CD8-positive, alpha-beta memory T cell (primary cell): ENCODE results near the gene ERCC6L2. TPM values are rescaled to one million over a fixed set of nuclear protein-coding genes. Genes with fewer than 3 reads are reported as not detected.
A peak's percentile ranks its signal among the peaks of the same experiment; 100 is the strongest.

Experiments
- CTCF ChIA-PET: fragments of 350-600 bp; sonication (Branson Sonifier 250); formaldehyde crosslinking; loops from one replicate; lab custom pipeline; 2021; ENCODE audit warnings: antibody characterized with exemption; lab: Charles Lee
- POLR2A ChIA-PET: fragments of 350-600 bp; sonication (Branson Sonifier 250); formaldehyde crosslinking; loops from one replicate; lab custom pipeline; 2021; ENCODE audit warnings: antibody characterized with exemption; lab: Charles Lee
- DNase-seq, 5 donors: peaks; one replicate each; pipeline versions ENCODE4 v3.0.0 to v3.0.0-alpha.2; 2020 to 2022; ENCODE audit warnings: mixed read lengths in 1 of 5
- H3K27ac ChIP-seq: one replicate; pipeline ENCODE4 v1.7.0; 2013; ENCODE audit warnings: low read depth, mild to moderate bottlenecking, low read length, moderate library complexity
- H3K27me3 ChIP-seq: 2 replicates; pipeline ENCODE4 v1.7.0; 2013; ENCODE audit warnings: low read length, mild to moderate bottlenecking; ENCODE audit not compliant: insufficient read depth, poor library complexity, severe bottlenecking
- H3K36me3 ChIP-seq: 2 replicates; pipeline ENCODE4 v1.7.0; 2013; ENCODE audit warnings: mild to moderate bottlenecking, low read length, moderate library complexity; ENCODE audit not compliant: insufficient read depth
- H3K4me1 ChIP-seq: 2 replicates; pipeline ENCODE4 v1.7.0; 2013; ENCODE audit warnings: mild to moderate bottlenecking, low read length, moderate library complexity; ENCODE audit not compliant: insufficient read depth
- H3K4me3 ChIP-seq: 2 replicates; pipeline ENCODE4 v1.7.0; 2013; ENCODE audit warnings: mild to moderate bottlenecking, low read length
- H3K9me3 ChIP-seq: 2 replicates; pipeline ENCODE4 v1.7.0; 2013; ENCODE audit warnings: mild to moderate bottlenecking, low read length
- H3K27ac Mint-ChIP-seq, 8 donors: one replicate each; pipeline ENCODE4 v1.8.0; 2020 to 2021; ENCODE audit warnings: mixed read lengths in 8 of 8, mild to moderate bottlenecking in 6 of 8, inconsistent platforms in 3 of 8, moderate library complexity in 3 of 8
- H3K27me3 Mint-ChIP-seq, 2 donors: one replicate each; pipeline ENCODE4 v1.8.0; 2020 to 2021; ENCODE audit warnings: mixed read lengths in 2 of 2, mild to moderate bottlenecking in 1 of 2, moderate library complexity in 1 of 2
- H3K36me3 Mint-ChIP-seq, 3 donors: one replicate each; pipeline ENCODE4 v1.8.0; 2020 to 2021; ENCODE audit warnings: mixed read lengths in 3 of 3, inconsistent platforms in 1 of 3, mild to moderate bottlenecking in 1 of 3
- H3K4me1 Mint-ChIP-seq, 3 donors: one replicate each; pipeline ENCODE4 v1.8.0; 2020 to 2021; ENCODE audit warnings: mixed read lengths in 3 of 3, inconsistent platforms in 1 of 3, mild to moderate bottlenecking in 1 of 3
- H3K4me3 Mint-ChIP-seq, 7 donors: one replicate each; pipeline ENCODE4 v1.8.0; 2020 to 2021; ENCODE audit warnings: mixed read lengths in 7 of 7, mild to moderate bottlenecking in 6 of 7, moderate library complexity in 4 of 7, inconsistent platforms in 2 of 7
- H3K9me3 Mint-ChIP-seq, 5 donors: one replicate each; pipeline ENCODE4 v1.8.0; 2020 to 2022; ENCODE audit warnings: mixed read lengths in 5 of 5, mild to moderate bottlenecking in 3 of 5, moderate library complexity in 2 of 5, inconsistent platforms in 1 of 5
- polyA plus RNA-seq: library from polyadenylated mRNA; unstranded; fragments of 300-500 nt; fragmentation: Illumina TruSeq; gene quantifications from one replicate; pipeline ENCODE4 v1.2.3, GENCODE V29; 2021
- total RNA-seq, 2 experiments: library from RNA; stranded (reverse); gene quantifications; one replicate each; pipeline ENCODE4 v1.2.3, GENCODE V29; 2021

The ERCC6L2 gene
- total and polyA plus RNA-seq, 3 experiments from 2014 or later: 30.0 to 41.2 (median 32.7) TPM

- Mint-ChIP-seq H3K4me3 (no peak overlapping the region), H3K36me3 (peaks cover 6 to 44% (median 15%) of the 10 kb centered on the region in 3 donors), H3K27me3 (no peaks in the 10 kb centered on the region), H3K27ac (peak overlapping the region in 1 of 8 donors; percentile 32), H3K4me1 (peaks cover 2 to 35% (median 28%) of the 10 kb centered on the region in 3 donors), H3K9me3 (no peaks in the 10 kb centered on the region)
- H3K36me3 ChIP-seq: no peaks in the 10 kb centered on the region
- no peaks in the 10 kb centered on the region for H3K4me1 ChIP-seq
- H3K27ac ChIP-seq: no peak overlapping the region
- POLR2A ChIA-PET: interaction anchor here (0.6 kb wide), 1 partner anchor 26 kb away, joined by 4 read pairs; no protein-coding TSS in a partner anchor
- H3K9me3 ChIP-seq: no peaks in the 10 kb centered on the region
- H3K4me3 ChIP-seq: no peak overlapping the region
- no peaks in the 10 kb centered on the region for H3K27me3 ChIP-seq
- CTCF ChIA-PET: interaction anchor here (1.6 kb wide), 1 partner anchor 34 kb away, joined by 5 read pairs; the partner anchor contains the start of gene ERCC6L2
- DNase-seq: no peak
These were observed 34.7 kb downstream of the ERCC6L2 start for GRCh38 chr9:95910023-95910707.

- H3K27ac ChIP-seq: no peak overlapping the region
- ChIA-PET POLR2A (interaction anchor here (0.6 kb wide), 1 partner anchor 26 kb away, joined by 4 read pairs; no protein-coding TSS in a partner anchor), CTCF (interaction anchor here (1.6 kb wide), 1 partner anchor 35 kb away, joined by 5 read pairs; the partner anchor contains the start of gene ERCC6L2)
- no peak overlapping the region for H3K4me3 ChIP-seq
- H3K9me3 ChIP-seq: no peaks in the 10 kb centered on the region
- Mint-ChIP-seq H3K9me3 (no peaks in the 10 kb centered on the region), H3K4me1 (peaks cover 2 to 35% (median 23%) of the 10 kb centered on the region in 3 donors), H3K27me3 (no peaks in the 10 kb centered on the region), H3K36me3 (peaks cover 2 to 47% (median 16%) of the 10 kb centered on the region in 3 donors), H3K4me3 (no peak overlapping the region), H3K27ac (peak overlapping the region in 1 of 8 donors; percentile 72)
- no peaks in the 10 kb centered on the region for H3K4me1 ChIP-seq
- no peak for DNase-seq
- peaks cover 3% of the 10 kb centered on the region for H3K36me3 ChIP-seq
- H3K27me3 ChIP-seq: no peaks in the 10 kb centered on the region
These were observed 35.4 kb downstream of the ERCC6L2 start for GRCh38 chr9:95910770-95911340.

DNA sequence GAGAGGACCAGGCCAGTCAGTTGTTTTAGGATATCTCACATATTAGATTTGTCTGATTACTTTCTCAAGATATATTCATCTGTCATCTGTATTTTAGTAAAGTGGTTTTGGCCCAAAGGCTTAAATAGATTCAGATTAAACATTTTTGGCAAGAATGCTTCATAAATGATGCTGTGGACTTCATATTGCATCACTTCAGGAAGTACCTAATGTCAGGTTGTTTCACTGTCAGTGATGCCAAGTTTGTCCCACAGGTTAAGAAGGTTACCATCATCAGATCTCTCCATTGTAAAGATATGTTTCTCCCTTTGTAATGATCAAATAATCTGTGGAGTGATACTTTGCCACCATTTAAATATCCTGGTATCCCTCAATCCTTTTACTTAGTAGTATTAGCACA, 37.3 kb downstream of the ERCC6L2 start:
- H3K27ac Mint-ChIP-seq: no peak overlapping the region
- no peaks in the 10 kb centered on the region for H3K27me3 ChIP-seq
- CTCF ChIA-PET: no interaction called here
- no peak for DNase-seq
- H3K36me3 ChIP-seq: peaks cover 7% of the 10 kb centered on the region
- H3K27me3 Mint-ChIP-seq: no peaks in the 10 kb centered on the region
- H3K9me3 Mint-ChIP-seq: no peaks in the 10 kb centered on the region
- no peak overlapping the region for H3K27ac ChIP-seq
- H3K4me1 ChIP-seq: no peaks in the 10 kb centered on the region
- H3K36me3 Mint-ChIP-seq: peaks cover 9 to 55% (median 22%) of the 10 kb centered on the region in 3 donors
- no peak overlapping the region for H3K4me3 Mint-ChIP-seq
- no peak overlapping the region for H3K4me3 ChIP-seq
- peaks cover 2 to 21% (median 15%) of the 10 kb centered on the region in 3 donors for H3K4me1 Mint-ChIP-seq
- POLR2A ChIA-PET: no interaction called here
- no peaks in the 10 kb centered on the region for H3K9me3 ChIP-seq

GRCh38 chr9:95920017-95920416, 44.5 kb downstream of the ERCC6L2 start:
- CTCF ChIA-PET: no interaction called here

GRCh38 chr9:95923794-95924193, 48.3 kb downstream of the ERCC6L2 start:
- Histone ChIP-seq H3K36me3 (peaks cover 16% of the 10 kb centered on the region), H3K4me1 (no peaks in the 10 kb centered on the region)
- no peak overlapping the region for H3K27ac Mint-ChIP-seq

More at GRCh38 chr9:95920017-95920416, 44.5 kb downstream of the ERCC6L2 start:
- H3K27ac ChIP-seq: no peak overlapping the region
- H3K27me3 ChIP-seq: no peaks in the 10 kb centered on the region
- peaks cover 0 to 4% (median 0%) of the 10 kb centered on the region in 3 donors for H3K4me1 Mint-ChIP-seq
- no peak overlapping the region for H3K4me3 ChIP-seq
- no peak overlapping the region for H3K4me3 Mint-ChIP-seq
- peaks cover 19% of the 10 kb centered on the region for H3K36me3 ChIP-seq
- H3K4me1 ChIP-seq: no peaks in the 10 kb centered on the region
- H3K36me3 Mint-ChIP-seq: peaks cover 13 to 68% (median 22%) of the 10 kb centered on the region in 3 donors
- DNase-seq: no peak
- H3K27ac Mint-ChIP-seq: peak overlapping the region in 1 of 8 donors; percentile 22
- H3K9me3 Mint-ChIP-seq: no peaks in the 10 kb centered on the region
- H3K9me3 ChIP-seq: no peaks in the 10 kb centered on the region
- POLR2A ChIA-PET: no interaction called here
- H3K27me3 Mint-ChIP-seq: no peaks in the 10 kb centered on the region

DNA sequence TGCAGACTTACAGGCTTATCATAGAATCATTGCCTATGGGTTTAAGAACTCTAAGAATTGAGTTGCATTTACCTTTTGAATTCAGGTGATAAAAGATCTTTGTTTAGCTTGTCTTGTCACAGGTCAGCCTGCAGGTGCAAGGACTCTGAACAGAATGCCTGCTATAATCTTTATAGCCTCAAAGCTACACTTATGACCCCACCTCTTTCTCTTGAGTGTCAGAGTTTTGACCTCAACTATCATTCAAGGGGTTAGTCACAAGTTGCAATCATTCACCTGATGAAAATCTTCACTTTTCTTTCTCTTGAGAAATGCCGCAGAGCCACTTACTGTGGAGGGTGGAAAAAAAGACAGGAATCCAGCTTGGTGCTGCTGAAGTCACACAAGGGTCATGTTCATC, 49.5 kb downstream of the ERCC6L2 start:
- ChIA-PET CTCF (no interaction called here), POLR2A (no interaction called here)
- Histone ChIP-seq H3K27ac (no peak overlapping the region), H3K36me3 (peaks cover 25% of the 10 kb centered on the region), H3K9me3 (no peaks in the 10 kb centered on the region), H3K4me1 (no peaks in the 10 kb centered on the region), H3K27me3 (no peaks in the 10 kb centered on the region), H3K4me3 (no peak overlapping the region)
- no peak for DNase-seq
- Mint-ChIP-seq H3K4me1 (peaks cover 0 to 5% (median 0%) of the 10 kb centered on the region in 3 donors), H3K4me3 (no peak overlapping the region), H3K9me3 (no peaks in the 10 kb centered on the region), H3K27me3 (no peaks in the 10 kb centered on the region), H3K27ac (no peak overlapping the region), H3K36me3 (peaks cover 8 to 53% (median 20%) of the 10 kb centered on the region in 3 donors)

More at GRCh38 chr9:95923794-95924193, 48.3 kb downstream of the ERCC6L2 start:
- DNase-seq: no peak
- Mint-ChIP-seq H3K36me3 (peaks cover 5 to 56% (median 19%) of the 10 kb centered on the region in 3 donors), H3K9me3 (no peaks in the 10 kb centered on the region), H3K4me1 (peaks cover 0 to 5% (median 4%) of the 10 kb centered on the region in 3 donors), H3K4me3 (no peak overlapping the region), H3K27me3 (no peaks in the 10 kb centered on the region)
- CTCF ChIA-PET: no interaction called here
- no peaks in the 10 kb centered on the region for H3K9me3 ChIP-seq
- no peak overlapping the region for H3K27ac ChIP-seq
- POLR2A ChIA-PET: no interaction called here
- no peaks in the 10 kb centered on the region for H3K27me3 ChIP-seq
- H3K4me3 ChIP-seq: no peak overlapping the region

GRCh38 chr9:95927271-95928004, 51.9 kb downstream of the ERCC6L2 start:
- H3K9me3 ChIP-seq: no peaks in the 10 kb centered on the region
- Mint-ChIP-seq H3K4me1 (peaks cover 0 to 5% (median 0%) of the 10 kb centered on the region in 3 donors), H3K27ac (peak overlapping the region in 2 of 8 donors; percentile 24 to 75), H3K36me3 (peaks cover 14 to 62% (median 29%) of the 10 kb centered on the region in 3 donors), H3K4me3 (no peak overlapping the region), H3K27me3 (no peaks in the 10 kb centered on the region), H3K9me3 (no peaks in the 10 kb centered on the region)
- no peaks in the 10 kb centered on the region for H3K4me1 ChIP-seq
- no peak for DNase-seq
- H3K27me3 ChIP-seq: no peaks in the 10 kb centered on the region
- CTCF ChIA-PET: no interaction called here
- peaks cover 20% of the 10 kb centered on the region for H3K36me3 ChIP-seq
- POLR2A ChIA-PET: no interaction called here
- H3K4me3 ChIP-seq: no peak overlapping the region
- no peak overlapping the region for H3K27ac ChIP-seq
